GM20000 (cell line): ENCODE results near the gene FYN.

Experiments used
- DNase-seq: peaks from one replicate; pipeline ENCODE4 v3.0.0; 2012; ENCODE audit warnings: low spot score
- TF ChIP-seq, protein P1 (sequence below): IDR thresholded peaks from 2 replicates; pipeline ENCODE4 v1.5.1; 2012; ENCODE audit warnings: mild to moderate bottlenecking, control low read depth; ENCODE audit errors: extremely low read depth, missing control alignments

Gene FYN

GRCh38 chr6:111819458-111819857, 53.8 kb downstream of the FYN start:
- DNase-seq: no peak
- TF ChIP-seq, protein P1, sequence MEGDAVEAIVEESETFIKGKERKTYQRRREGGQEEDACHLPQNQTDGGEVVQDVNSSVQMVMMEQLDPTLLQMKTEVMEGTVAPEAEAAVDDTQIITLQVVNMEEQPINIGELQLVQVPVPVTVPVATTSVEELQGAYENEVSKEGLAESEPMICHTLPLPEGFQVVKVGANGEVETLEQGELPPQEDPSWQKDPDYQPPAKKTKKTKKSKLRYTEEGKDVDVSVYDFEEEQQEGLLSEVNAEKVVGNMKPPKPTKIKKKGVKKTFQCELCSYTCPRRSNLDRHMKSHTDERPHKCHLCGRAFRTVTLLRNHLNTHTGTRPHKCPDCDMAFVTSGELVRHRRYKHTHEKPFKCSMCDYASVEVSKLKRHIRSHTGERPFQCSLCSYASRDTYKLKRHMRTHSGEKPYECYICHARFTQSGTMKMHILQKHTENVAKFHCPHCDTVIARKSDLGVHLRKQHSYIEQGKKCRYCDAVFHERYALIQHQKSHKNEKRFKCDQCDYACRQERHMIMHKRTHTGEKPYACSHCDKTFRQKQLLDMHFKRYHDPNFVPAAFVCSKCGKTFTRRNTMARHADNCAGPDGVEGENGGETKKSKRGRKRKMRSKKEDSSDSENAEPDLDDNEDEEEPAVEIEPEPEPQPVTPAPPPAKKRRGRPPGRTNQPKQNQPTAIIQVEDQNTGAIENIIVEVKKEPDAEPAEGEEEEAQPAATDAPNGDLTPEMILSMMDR: no peak

GRCh38 chr6:111818539-111819226, 54.6 kb downstream of the FYN start:
- TF ChIP-seq, protein P1: no peak
- no peak for DNase-seq

DNA sequence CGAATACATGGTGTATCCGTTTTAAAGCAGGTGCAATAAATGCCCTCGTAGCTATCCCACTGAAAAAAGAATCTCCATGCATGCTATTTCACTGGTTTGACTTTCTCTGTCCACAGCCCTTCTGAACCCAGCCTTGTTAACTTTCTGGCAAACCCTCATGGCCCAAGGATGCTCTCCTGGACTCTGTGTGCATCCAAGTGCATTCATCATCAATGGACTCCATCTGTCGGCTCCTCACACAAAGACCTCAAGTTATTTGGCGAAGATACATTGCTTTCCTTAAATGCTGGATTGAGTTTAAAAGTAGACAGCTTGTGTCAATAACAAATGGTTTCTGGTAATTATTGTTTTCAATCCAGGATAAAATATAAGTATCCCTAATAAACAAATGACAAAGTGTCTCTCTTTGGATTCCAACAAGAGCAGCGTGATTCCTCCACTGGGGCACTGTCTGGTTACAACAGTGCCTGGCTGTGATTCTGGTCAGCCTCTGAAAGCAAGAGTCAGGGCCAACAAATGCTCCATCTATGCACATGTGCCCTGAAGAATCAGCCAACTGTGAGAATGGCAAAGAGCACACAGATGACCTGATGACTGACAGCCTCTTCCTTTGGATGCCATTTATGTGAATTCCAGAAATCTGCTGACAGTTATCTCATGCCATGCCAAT, 55.7 kb downstream of the FYN start:
- no peak for DNase-seq
- TF ChIP-seq, protein P1: no peak

GRCh38 chr6:111813677-111814310, 59.5 kb downstream of the FYN start:
- no peak for DNase-seq
- TF ChIP-seq, protein P1: no peak

DNA sequence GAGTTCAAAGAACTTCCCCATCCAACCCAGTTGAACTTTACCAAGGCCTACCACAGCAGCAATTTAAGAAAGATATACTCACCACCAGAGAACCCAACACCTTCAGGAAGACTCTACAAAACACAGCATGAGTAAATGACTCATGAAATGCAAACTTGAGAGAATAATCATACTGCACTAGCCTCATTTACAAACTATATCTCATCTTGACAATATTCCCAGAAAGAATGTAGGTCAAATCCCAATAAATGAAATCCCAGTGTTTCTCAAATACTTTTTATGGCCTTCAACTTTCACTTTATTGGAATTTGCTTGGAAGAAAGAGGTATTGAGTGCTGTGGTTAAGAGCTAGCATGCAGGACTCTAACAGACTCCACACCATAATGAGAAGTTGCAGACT, 60.0 kb downstream of the FYN start:
- TF ChIP-seq, protein P1: no peak
- DNase-seq: no peak

GRCh38 chr6:111812060-111813038, 60.9 kb downstream of the FYN start:
- TF ChIP-seq, protein P1: no peak
- DNase-seq: no peak
